ENCODE results near the gene RASL10A. TPM values are rescaled to one million over a fixed set of nuclear protein-coding genes. Genes with fewer than 3 reads are reported as not detected.
A peak's percentile ranks its signal among the peaks of the same experiment; 100 is the strongest.

The RASL10A gene
- total and polyA plus RNA-seq, 5 donors from 2014 or later: not detected

DNA sequence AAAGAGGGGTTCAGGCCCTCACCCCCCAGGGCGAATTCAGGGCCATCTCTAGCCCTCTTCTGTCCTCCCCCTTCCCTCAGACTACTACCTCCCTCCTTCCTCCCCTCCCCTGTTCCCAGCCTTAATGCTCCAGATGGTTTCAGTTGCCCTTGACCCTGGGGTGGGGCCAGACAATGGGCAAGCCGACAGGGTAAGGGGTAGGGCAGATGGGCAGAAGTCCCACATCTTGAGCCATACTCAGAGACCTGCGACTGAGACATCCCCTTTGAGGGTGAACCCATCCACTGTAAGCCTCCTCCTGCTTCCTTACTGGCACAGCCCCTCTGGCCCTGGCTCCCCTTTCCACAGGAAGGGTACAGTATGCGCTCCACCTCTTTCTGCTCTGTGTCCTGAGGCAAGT lies 49.6 kb downstream of the RASL10A start:
- Mint-ChIP-seq H3K4me3 (peak overlapping the region; percentile 33 to 99 (median 96)), H3K9me3 (peaks cover 0 to 2% (median 0%) of the 10 kb centered on the region in 7 donors), H3K27me3 (peaks cover 4% of the 10 kb centered on the region), H3K4me1 (peaks cover 14 to 40% (median 31%) of the 10 kb centered on the region in 4 donors), H3K36me3 (peaks cover 11% of the 10 kb centered on the region), H3K27ac (peak overlapping the region in 1 of 3 donors; percentile 71)
- no peak for DNase-seq
- peaks cover 37% of the 10 kb centered on the region for H3K4me1 ChIP-seq (ENCODE audit: control insufficient read depth, insufficient read depth, low read length, poor library complexity, severe bottlenecking)
- H3K4me3 ChIP-seq (ENCODE audit: low read depth, low read length): no peak overlapping the region
- H3K36me3 ChIP-seq (ENCODE audit: control insufficient read depth, insufficient read depth, low read length): no peaks in the 10 kb centered on the region
- H3K27me3 ChIP-seq (ENCODE audit: control insufficient read depth, insufficient read depth, low read length): no peaks in the 10 kb centered on the region
- no peak overlapping the region for H3K27ac ChIP-seq (ENCODE audit: insufficient read depth, low read length, poor library complexity, severe bottlenecking)
- no peaks in the 10 kb centered on the region for H3K9me3 ChIP-seq (ENCODE audit: control insufficient read depth in 2 of 2, low read length in 2 of 2)
- ATAC-seq (ENCODE audit: low read depth in 2 of 2): no peak

GRCh38 chr22:29265305-29265704 lies 50.2 kb downstream of the RASL10A start:
- Mint-ChIP-seq H3K36me3 (peaks cover 6% of the 10 kb centered on the region), H3K27ac (no peak overlapping the region)

GRCh38 chr22:29263791-29264276 lies 51.7 kb downstream of the RASL10A start:
- no peaks in the 10 kb centered on the region for H3K27me3 ChIP-seq (ENCODE audit: control insufficient read depth, insufficient read depth, low read length)
- H3K4me3 ChIP-seq (ENCODE audit: low read depth, low read length): no peak overlapping the region
- no peak for ATAC-seq (ENCODE audit: low read depth in 2 of 2)
- Mint-ChIP-seq H3K27ac (no peak overlapping the region), H3K4me3 (no peak overlapping the region), H3K9me3 (peaks cover 0 to 2% (median 0%) of the 10 kb centered on the region in 7 donors), H3K36me3 (no peaks in the 10 kb centered on the region), H3K27me3 (peaks cover 4% of the 10 kb centered on the region), H3K4me1 (peaks cover under 1 to 20% (median 15%) of the 10 kb centered on the region in 4 donors)
- no peaks in the 10 kb centered on the region for H3K36me3 ChIP-seq (ENCODE audit: control insufficient read depth, insufficient read depth, low read length)
- no peak overlapping the region for H3K27ac ChIP-seq (ENCODE audit: insufficient read depth, low read length, poor library complexity, severe bottlenecking)
- H3K9me3 ChIP-seq (ENCODE audit: control insufficient read depth in 2 of 2, low read length in 2 of 2): no peaks in the 10 kb centered on the region
- no peak for DNase-seq
- peaks cover 17% of the 10 kb centered on the region for H3K4me1 ChIP-seq (ENCODE audit: control insufficient read depth, insufficient read depth, low read length, poor library complexity, severe bottlenecking)

More at GRCh38 chr22:29265305-29265704, 50.2 kb downstream of the RASL10A start:
- Mint-ChIP-seq H3K27me3 (peaks cover 4% of the 10 kb centered on the region), H3K4me3 (peak overlapping the region in 2 of 4 donors; percentile 31 to 99), H3K4me1 (peaks cover 10 to 33% (median 25%) of the 10 kb centered on the region in 4 donors), H3K9me3 (peaks cover 0 to 2% (median 0%) of the 10 kb centered on the region in 7 donors)
- no peaks in the 10 kb centered on the region for H3K9me3 ChIP-seq (ENCODE audit: control insufficient read depth in 2 of 2, low read length in 2 of 2)
- no peak for ATAC-seq (ENCODE audit: low read depth in 2 of 2)
- H3K27ac ChIP-seq (ENCODE audit: insufficient read depth, low read length, poor library complexity, severe bottlenecking): no peak overlapping the region
- H3K4me1 ChIP-seq (ENCODE audit: control insufficient read depth, insufficient read depth, low read length, poor library complexity, severe bottlenecking): peaks cover 31% of the 10 kb centered on the region
- no peak overlapping the region for H3K4me3 ChIP-seq (ENCODE audit: low read depth, low read length)
- no peak for DNase-seq
- no peaks in the 10 kb centered on the region for H3K36me3 ChIP-seq (ENCODE audit: control insufficient read depth, insufficient read depth, low read length)
- H3K27me3 ChIP-seq (ENCODE audit: control insufficient read depth, insufficient read depth, low read length): no peaks in the 10 kb centered on the region

Other genes starting within 250 kb of the RASL10A start
- gene KREMEN1, start 242.7 kb downstream of the RASL10A start, total RNA-seq: 0.10 TPM
- gene KREMEN1, start 242.7 kb downstream of the RASL10A start, polyA plus RNA-seq: not detected
- 1.3 TPM for gene EMID1, start 109.8 kb downstream of the RASL10A start, total RNA-seq
- under 1 TPM in 1 of 4 donors, not detected in 3; 0.40 TPM for gene EMID1, start 109.8 kb downstream of the RASL10A start, polyA plus RNA-seq
- 16.0 TPM for gene RHBDD3, start 47.7 kb downstream of the RASL10A start, total RNA-seq
- gene RHBDD3, start 47.7 kb downstream of the RASL10A start, polyA plus RNA-seq: 10 to 100 TPM in 2 of 4 donors, 1 to 10 TPM in 2; 6.5 to 11.4 (median 9.2) TPM
- 338 TPM for gene EWSR1, start 47.4 kb downstream of the RASL10A start, total RNA-seq
- 100 to 1,000 TPM; 175 to 215 (median 194) TPM for gene EWSR1, start 47.4 kb downstream of the RASL10A start, polyA plus RNA-seq
- 1.8 TPM for gene GAS2L1, start 9.0 kb downstream of the RASL10A start, total RNA-seq
- under 1 TPM in 1 of 4 donors, not detected in 3; 0.22 TPM for gene GAS2L1, start 9.0 kb downstream of the RASL10A start, polyA plus RNA-seq
- gene AP1B1, start 72.9 kb upstream of the RASL10A start, total RNA-seq: 40.8 TPM
- gene AP1B1, start 72.9 kb upstream of the RASL10A start, polyA plus RNA-seq: 10 to 100 TPM; 11.7 to 15.8 (median 14.1) TPM
- gene RFPL1, start 122.9 kb upstream of the RASL10A start, total RNA-seq: not detected
- not detected for gene RFPL1, start 122.9 kb upstream of the RASL10A start, polyA plus RNA-seq
- 0.32 TPM for gene NEFH, start 164.5 kb upstream of the RASL10A start, total RNA-seq
- gene NEFH, start 164.5 kb upstream of the RASL10A start, polyA plus RNA-seq: under 1 TPM; 0.08 to 0.49 (median 0.25) TPM
- 54.0 TPM for gene THOC5, start 238.1 kb upstream of the RASL10A start, total RNA-seq
- 10 to 100 TPM; 27.8 to 33.7 (median 30.7) TPM for gene THOC5, start 238.1 kb upstream of the RASL10A start, polyA plus RNA-seq